Measurements from ENCODE around the gene TSPEAR. TPM values are rescaled to one million over a fixed set of nuclear protein-coding genes. Genes with fewer than 3 reads are reported as not detected.
A peak's percentile ranks its signal among the peaks of the same experiment; 100 is the strongest.

The TSPEAR gene
- total RNA-seq, 2 donors from 2014 or later, result 1.5 to 6.0 TPM

- Mint-ChIP-seq H3K4me1 (peaks cover 4% of the 10 kb centered on the region), H3K27ac (no peak overlapping the region), H3K36me3 (ENCODE audit: low read depth) (no peaks in the 10 kb centered on the region), H3K27me3 (ENCODE audit: insufficient read depth) (no peaks in the 10 kb centered on the region), H3K9me3 (peaks cover 5% of the 10 kb centered on the region), H3K4me3 (no peak overlapping the region)
- no peak overlapping the region for H3K4me3 ChIP-seq (ENCODE audit: low read length)
- H3K36me3 ChIP-seq (ENCODE audit: control insufficient read depth, insufficient read depth, low read length), result no peaks in the 10 kb centered on the region
- H3K9ac ChIP-seq (ENCODE audit: extremely low read depth, low read length, poor library complexity, severe bottlenecking), result no peak overlapping the region
- H3K27me3 ChIP-seq (ENCODE audit: control insufficient read depth, insufficient read depth, low read length, poor library complexity, severe bottlenecking), result no peaks in the 10 kb centered on the region
- no peak for TF ChIP-seq CTCF (conservative IDR thresholded peaks at IDR 0.05)
- peaks cover 13% of the 10 kb centered on the region for H3K9me3 ChIP-seq (ENCODE audit: control insufficient read depth, low read length)
- no peaks in the 10 kb centered on the region for H3K4me1 ChIP-seq (ENCODE audit: control insufficient read depth, insufficient read depth, low read length)
- DNase-seq, result peak; percentile 46
- WGBS, 2 experiments (ENCODE audit: insufficient coverage in 1 of 2, insufficient read length in 1 of 2), result 68 to 70% methylated on average over 11 to 17 of the region's 17 CpGs
- no peak overlapping the region for H3K27ac ChIP-seq (ENCODE audit: low read depth, low read length)
Observed at GRCh38 chr21:44603109-44603875, 108.1 kb downstream of the TSPEAR start.

GRCh38 chr21:44602463-44602850, 108.9 kb downstream of the TSPEAR start:
- no peak overlapping the region for H3K9ac ChIP-seq (ENCODE audit: extremely low read depth, low read length, poor library complexity, severe bottlenecking)
- no peak for TF ChIP-seq CTCF (conservative IDR thresholded peaks at IDR 0.05)
- no peak for DNase-seq
- no peaks in the 10 kb centered on the region for H3K27me3 ChIP-seq (ENCODE audit: control insufficient read depth, insufficient read depth, low read length, poor library complexity, severe bottlenecking)
- Mint-ChIP-seq H3K4me3 (no peak overlapping the region), H3K27me3 (ENCODE audit: insufficient read depth) (no peaks in the 10 kb centered on the region), H3K4me1 (peaks cover 9% of the 10 kb centered on the region), H3K36me3 (ENCODE audit: low read depth) (no peaks in the 10 kb centered on the region), H3K27ac (no peak overlapping the region), H3K9me3 (peaks cover 5% of the 10 kb centered on the region)
- no peak overlapping the region for H3K4me3 ChIP-seq (ENCODE audit: low read length)
- H3K36me3 ChIP-seq (ENCODE audit: control insufficient read depth, insufficient read depth, low read length), result no peaks in the 10 kb centered on the region
- H3K27ac ChIP-seq (ENCODE audit: low read depth, low read length), result no peak overlapping the region
- no peaks in the 10 kb centered on the region for H3K4me1 ChIP-seq (ENCODE audit: control insufficient read depth, insufficient read depth, low read length)
- 89 to 95% methylated on average over 8 to 20 of the region's 21 CpGs for WGBS, 2 experiments (ENCODE audit: insufficient coverage in 1 of 2, insufficient read length in 1 of 2)
- peaks cover 18% of the 10 kb centered on the region for H3K9me3 ChIP-seq (ENCODE audit: control insufficient read depth, low read length)

GRCh38 chr21:44601596-44602462, 109.5 kb downstream of the TSPEAR start:
- H3K27me3 Mint-ChIP-seq (ENCODE audit: insufficient read depth), result no peaks in the 10 kb centered on the region
- peaks cover 9% of the 10 kb centered on the region for H3K4me1 Mint-ChIP-seq
- Histone ChIP-seq H3K9me3 (ENCODE audit: control insufficient read depth, low read length) (peaks cover 18% of the 10 kb centered on the region), H3K27me3 (ENCODE audit: control insufficient read depth, insufficient read depth, low read length, poor library complexity, severe bottlenecking) (no peaks in the 10 kb centered on the region), H3K9ac (ENCODE audit: extremely low read depth, low read length, poor library complexity, severe bottlenecking) (no peak overlapping the region), H3K4me1 (ENCODE audit: control insufficient read depth, insufficient read depth, low read length) (no peaks in the 10 kb centered on the region), H3K4me3 (ENCODE audit: low read length) (no peak overlapping the region), H3K36me3 (ENCODE audit: control insufficient read depth, insufficient read depth, low read length) (no peaks in the 10 kb centered on the region), H3K27ac (ENCODE audit: low read depth, low read length) (no peak overlapping the region)
- WGBS, 2 experiments (ENCODE audit: insufficient coverage in 1 of 2, insufficient read length in 1 of 2), result 90 to 93% methylated on average over 9 to 23 of the region's 23 CpGs
- no peaks in the 10 kb centered on the region for H3K36me3 Mint-ChIP-seq (ENCODE audit: low read depth)
- H3K9me3 Mint-ChIP-seq, result peaks cover 5% of the 10 kb centered on the region
- DNase-seq, result peak; percentile 40
- no peak overlapping the region for H3K4me3 Mint-ChIP-seq
- H3K27ac Mint-ChIP-seq, result no peak overlapping the region
- no peak for TF ChIP-seq CTCF (conservative IDR thresholded peaks at IDR 0.05)

All from endodermal cell (in vitro differentiated cells).